ENCODE measurements around the gene NT5C2.
"Not testable (repeated sequence)": the region's sequence is repeated elsewhere in the genome, so short reads cannot be mapped to it uniquely, and the experiment has no call there.

The NT5C2 gene

DNA sequence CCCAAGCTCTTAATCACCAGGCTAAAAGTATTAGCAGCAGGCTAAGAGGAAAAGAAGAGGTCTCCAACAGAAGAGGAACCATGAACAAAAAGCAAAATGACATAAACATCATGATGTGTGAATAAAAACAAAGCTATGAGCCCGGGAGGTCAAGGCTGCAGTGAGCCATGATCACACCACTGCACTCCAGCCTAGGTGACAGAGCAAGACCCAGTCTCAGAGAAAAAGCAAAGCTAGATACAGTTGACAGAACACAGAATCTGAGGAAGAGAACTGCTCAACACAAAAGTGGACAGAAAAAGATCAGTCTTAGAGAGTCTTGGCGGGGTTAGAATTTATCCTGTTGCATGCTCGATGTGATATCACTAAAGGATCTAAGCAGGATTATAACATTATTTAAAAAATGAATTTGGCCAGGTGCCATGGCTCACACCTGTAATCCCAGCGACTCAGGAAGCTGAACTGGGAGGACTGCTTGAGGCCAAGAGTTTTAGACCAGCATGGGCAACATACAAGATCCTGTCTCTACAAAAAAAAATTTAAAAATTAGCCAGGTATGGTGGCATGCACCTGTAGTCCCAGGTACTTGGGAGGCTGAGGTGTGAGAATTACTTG lies 37.5 kb downstream of the NT5C2 start:
- TF ChIP-seq GATA1 (IDR thresholded peaks at IDR 0.05; ENCODE audit: low read depth, low read length), result no peak
- TF ChIP-seq POLR2A (IDR thresholded peaks at IDR 0.05; ENCODE audit: low read length), result no peak

DNA sequence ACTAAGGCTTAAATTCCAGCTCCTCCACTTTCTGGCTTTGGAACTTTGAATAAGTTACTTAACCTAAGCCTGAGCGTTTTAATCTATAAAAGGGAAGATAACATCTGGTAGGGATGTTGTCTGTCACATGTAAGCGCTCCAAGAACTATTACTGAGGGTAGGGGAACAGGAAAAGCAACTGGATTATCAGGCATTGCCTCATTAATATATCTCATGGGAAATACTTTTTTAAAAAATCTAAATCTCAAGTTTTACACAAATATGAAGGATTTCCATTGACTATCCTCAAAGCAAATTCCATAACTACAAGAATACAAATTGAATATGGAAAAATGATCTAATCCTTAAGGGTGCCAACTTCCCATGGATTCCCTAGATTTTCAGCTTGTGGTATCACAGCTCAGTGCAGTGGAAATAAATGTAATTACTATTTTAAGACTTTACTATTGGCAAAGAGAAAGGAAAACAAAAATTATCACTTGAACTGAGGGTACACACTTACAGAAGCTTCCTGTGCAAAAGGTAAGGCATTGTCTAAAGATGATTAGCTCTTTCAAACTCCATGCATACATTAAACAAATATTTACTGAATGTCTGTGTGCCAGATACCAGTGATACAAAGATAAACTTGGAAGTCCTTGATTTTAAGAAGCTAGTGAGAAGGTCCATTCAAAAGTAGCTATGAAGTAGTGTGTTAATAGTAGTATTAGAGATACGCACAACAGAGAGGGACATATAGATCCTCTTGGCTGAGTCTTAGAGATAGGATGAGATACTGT lies 38.4 kb downstream of the NT5C2 start:
- TF ChIP-seq POLR2A (IDR thresholded peaks at IDR 0.05; ENCODE audit: low read length) (no peak), GATA1 (IDR thresholded peaks at IDR 0.05; ENCODE audit: low read depth, low read length) (no peak)
- DNase-seq, result no peak

More for the DNA sequence above, 37.5 kb downstream of the NT5C2 start:
- no peak for DNase-seq

DNA sequence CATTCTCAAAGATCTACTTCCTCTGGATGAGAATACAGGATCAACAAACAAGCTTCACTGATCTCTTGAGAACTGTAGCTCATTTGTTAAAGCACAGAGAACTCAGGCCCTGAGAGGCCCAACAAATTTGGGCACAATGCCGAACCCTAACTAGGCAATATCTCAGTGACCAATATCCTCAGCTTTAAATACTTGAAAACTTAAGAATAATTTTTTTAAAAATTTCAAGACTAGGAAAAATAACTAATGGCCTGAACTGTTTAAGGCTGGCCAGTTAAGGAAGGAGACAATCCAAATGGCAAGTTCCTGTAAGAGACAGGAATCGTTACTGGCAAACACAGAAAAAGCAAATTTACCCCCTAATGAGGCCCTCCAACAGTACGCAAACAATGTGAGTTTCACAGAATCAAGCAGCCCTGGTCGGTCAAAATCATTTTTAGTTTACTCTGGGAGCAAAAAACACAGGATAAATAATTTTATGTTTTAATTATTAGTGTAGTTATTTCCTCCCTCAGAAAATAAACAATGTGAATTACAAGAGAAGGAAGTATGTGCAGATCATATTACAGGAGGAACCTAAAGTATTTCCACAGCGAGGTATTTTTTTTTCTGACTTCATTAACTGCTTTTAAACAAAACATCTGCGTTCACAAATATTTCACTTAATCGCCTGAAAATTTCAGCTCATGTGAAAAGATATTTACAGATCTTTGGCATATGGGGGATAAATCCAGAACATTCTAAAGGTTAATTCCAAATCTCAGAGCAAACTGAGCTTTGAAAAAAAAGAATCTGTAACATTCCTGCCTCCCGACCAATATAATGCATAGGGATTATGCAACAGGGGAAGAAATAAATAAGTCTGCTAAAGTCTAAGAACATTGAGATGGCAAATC lies 39.5 kb downstream of the NT5C2 start:
- no peak for TF ChIP-seq POLR2A (IDR thresholded peaks at IDR 0.05; ENCODE audit: low read length)
- TF ChIP-seq GATA1 (IDR thresholded peaks at IDR 0.05; ENCODE audit: low read depth, low read length), result no peak
- no peak for DNase-seq

DNA sequence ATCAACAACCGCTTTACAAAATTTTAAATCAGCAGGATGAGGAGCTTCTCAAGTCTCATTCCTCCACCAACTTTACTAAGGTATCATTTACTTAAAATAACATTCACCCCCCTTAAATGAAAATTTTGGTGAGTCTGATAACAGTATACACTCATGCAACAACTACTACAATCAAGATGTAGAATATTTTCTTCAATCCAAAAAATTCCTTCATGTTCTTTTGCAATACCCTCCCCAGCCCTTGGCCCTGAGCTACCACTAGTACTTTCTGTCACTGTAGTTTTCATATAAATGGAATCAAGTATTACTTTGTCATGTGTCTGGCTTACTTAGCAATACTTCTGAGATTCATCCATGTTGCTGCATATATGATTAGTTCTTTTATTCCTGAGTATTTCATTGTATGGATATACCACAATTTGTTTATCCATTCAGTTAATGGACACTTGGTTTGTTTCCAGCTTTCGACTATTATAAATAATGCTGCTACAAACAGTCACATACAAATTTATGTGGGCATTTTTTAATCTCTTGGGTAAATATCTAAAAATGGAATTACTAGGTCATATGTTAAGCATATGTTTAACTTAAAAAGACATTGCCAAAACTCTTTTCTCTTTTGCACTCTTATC lies 43.0 kb downstream of the NT5C2 start:
- no peak for DNase-seq
- no peak for TF ChIP-seq GATA1 (IDR thresholded peaks at IDR 0.05; ENCODE audit: low read depth, low read length)
- no peak for TF ChIP-seq POLR2A (IDR thresholded peaks at IDR 0.05; ENCODE audit: low read length)

DNA sequence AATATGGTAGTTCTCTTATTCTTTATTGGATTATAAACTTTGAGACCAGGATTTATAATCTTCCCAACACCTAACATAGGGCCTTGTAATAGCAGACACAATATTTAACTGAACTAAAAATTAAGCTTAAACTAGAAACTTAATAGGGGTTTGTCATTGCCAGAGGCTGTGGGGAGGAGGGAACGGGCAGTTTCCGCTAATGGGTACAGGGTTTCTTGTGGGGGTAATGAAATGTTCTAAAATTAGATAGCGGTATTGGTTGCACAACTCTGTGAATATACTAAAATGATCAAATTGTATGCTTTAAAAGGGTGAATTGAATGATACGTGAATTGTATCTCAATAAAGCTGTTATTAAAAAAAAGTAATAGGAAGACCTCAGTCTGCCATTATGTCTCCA lies 45.4 kb downstream of the NT5C2 start:
- TF ChIP-seq POLR2A (IDR thresholded peaks at IDR 0.05; ENCODE audit: low read length), result no peak
- no peak for TF ChIP-seq GATA1 (IDR thresholded peaks at IDR 0.05; ENCODE audit: low read depth, low read length)
- no peak for DNase-seq

DNA sequence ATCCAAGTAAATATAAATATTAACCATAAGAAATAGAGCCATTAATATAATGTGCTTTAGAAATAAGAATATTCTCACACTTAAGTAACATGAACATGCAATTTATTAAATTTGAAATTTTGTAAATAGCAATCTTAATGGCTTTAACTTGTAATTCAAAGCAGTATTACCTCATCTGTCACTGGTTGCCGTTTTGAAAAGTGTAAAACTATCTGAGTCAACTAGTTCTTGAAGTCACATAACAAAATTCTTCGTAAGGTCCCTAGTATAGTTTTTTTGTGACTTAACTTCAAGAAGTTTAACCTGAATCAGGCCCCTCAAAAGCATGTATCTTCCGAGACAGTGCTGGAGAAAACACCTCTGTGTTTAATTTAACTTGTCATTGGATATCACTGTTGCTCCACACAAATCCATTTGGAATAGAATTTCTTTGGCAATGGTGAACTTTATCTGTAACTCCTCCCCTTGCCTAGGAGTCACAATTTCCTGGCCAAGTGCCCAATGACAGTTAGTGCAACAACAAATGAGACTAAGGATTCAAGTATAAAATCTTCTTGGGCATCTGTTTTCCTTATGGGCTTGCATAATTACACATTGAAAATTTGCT lies 47.1 kb downstream of the NT5C2 start:
- DNase-seq, result peak; percentile 76 to 87
- TF ChIP-seq POLR2A (IDR thresholded peaks at IDR 0.05; ENCODE audit: low read length), result no peak
- TF ChIP-seq GATA1 (IDR thresholded peaks at IDR 0.05; ENCODE audit: low read depth, low read length), result no peak

DNA sequence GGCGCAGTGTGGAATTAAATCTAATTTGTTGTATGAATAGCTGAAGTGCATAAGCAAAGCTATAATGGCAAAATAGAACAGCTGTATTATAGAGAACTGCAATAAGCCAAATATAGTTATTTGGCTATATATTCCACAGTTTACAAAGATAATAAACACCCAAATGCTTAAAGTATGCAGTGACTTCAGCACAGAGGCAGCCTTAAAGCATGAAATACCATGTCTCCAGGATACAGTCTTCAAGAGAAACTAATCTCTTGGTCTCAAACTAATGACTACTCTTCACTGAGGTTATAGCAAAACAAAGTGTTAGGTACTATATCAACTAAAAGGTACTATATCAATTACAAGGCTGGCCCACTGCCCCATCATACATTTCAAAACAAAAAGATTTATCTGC lies 48.0 kb downstream of the NT5C2 start:
- TF ChIP-seq POLR2A (IDR thresholded peaks at IDR 0.05; ENCODE audit: low read length) (no peak), GATA1 (IDR thresholded peaks at IDR 0.05; ENCODE audit: low read depth, low read length) (no peak)
- no peak for DNase-seq

DNA sequence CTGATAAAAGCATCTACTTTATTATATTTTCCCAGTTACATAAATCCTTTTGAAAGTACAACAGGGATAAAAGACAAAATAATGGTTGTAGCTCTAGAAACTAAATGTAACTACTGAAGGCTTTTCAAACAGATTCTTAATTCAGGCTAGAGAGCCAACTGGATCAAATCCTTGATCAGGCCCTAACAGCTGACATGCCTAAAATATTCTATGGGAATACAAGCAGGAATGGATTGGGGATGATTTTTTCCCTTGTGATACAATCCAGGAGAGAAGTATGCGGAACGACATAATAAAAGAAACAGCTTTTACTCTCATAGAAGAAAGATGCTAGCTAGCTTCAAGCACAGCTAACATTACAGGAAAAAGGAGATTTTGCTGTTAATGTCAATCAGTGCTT lies 49.0 kb downstream of the NT5C2 start:
- no peak for TF ChIP-seq GATA1 (IDR thresholded peaks at IDR 0.05; ENCODE audit: low read depth, low read length)
- no peak for TF ChIP-seq POLR2A (IDR thresholded peaks at IDR 0.05; ENCODE audit: low read length)
- no peak for DNase-seq

DNA sequence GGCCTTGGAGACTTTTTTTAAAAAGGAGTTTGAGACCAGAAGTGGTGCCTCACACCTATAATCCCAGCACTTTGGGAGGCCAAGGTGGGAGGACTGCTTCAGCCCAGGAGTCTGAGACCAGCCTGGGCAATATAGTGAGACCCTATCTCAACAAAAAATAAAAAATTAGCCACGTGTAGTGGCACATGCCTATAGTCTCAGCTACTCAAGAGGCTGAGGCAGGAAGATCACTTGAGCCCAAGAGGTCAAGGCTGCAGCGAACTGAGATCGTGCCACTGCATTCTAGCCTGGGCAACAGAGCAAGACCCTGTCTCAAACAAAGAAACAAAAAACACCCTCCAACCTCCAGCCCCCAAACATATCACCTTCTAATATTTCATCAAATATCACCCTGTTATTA lies 49.4 kb downstream of the NT5C2 start:
- DNase-seq, result not testable (repeated sequence)

DNA sequence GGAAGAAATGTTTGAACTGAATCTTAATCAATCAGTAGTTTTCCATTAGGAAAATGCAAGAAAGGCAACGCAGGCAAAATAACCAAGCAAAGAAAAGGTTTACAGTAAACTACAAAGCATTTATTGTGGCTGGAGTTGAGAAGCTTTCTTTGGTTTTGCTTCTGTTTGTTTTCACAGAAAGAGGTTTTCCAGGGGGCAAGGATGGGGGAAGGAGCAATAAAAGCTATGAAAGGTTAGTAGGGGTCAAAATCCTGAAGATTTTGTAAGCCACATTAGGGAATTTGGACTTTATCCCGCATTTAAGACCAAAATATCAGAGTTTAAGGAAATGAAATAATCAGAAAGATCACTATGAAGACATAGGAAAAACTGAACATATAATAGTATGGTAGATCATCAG lies 51.1 kb downstream of the NT5C2 start:
- no peak for DNase-seq
- TF ChIP-seq GATA1 (IDR thresholded peaks at IDR 0.05; ENCODE audit: low read depth, low read length), result no peak

DNA sequence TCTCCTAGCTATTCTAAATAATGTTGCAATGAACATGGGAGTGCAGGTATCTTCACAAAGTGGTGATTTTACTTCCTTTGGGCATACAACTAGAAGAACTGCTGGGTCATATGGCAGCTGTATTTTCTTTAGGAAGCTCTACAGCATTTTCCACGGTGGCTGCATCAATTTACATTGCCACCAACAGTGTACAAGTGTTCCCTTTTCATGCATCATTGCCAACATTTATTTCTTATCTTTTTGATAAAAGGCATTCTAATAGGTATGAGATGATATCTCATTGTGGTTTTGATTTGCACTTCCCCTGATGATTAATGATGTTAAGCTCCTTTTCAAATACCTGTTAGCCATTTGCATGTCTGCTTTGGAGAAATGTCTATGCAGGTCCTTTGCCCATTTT lies 52.6 kb downstream of the NT5C2 start:
- DNase-seq, result no peak
- TF ChIP-seq POLR2A (IDR thresholded peaks at IDR 0.05; ENCODE audit: low read length) (no peak), GATA1 (IDR thresholded peaks at IDR 0.05; ENCODE audit: low read depth, low read length) (no peak)

DNA sequence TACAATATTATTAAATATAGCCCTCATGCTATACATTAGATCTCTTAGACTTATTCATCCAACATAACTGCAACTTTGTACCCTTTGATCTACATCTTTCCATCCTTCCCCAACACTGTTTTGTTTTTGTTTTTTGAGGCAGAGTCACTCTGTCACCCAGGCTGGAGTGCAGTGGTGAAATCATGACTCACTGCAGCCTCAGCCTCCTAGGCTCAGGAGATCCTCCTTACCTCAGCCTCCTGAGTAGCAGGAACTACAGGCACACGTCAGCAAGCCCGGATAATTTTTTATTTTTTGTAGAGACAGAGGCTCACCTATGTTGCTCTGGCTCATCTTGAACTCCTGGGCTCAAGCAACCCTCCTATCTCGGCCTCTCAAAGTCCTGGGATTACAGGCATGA lies 53.3 kb downstream of the NT5C2 start:
- TF ChIP-seq GATA1 (IDR thresholded peaks at IDR 0.05; ENCODE audit: low read depth, low read length) (no peak), POLR2A (IDR thresholded peaks at IDR 0.05; ENCODE audit: low read length) (no peak)
- DNase-seq, result peak in 1 of 2 experiments; percentile 45

DNA sequence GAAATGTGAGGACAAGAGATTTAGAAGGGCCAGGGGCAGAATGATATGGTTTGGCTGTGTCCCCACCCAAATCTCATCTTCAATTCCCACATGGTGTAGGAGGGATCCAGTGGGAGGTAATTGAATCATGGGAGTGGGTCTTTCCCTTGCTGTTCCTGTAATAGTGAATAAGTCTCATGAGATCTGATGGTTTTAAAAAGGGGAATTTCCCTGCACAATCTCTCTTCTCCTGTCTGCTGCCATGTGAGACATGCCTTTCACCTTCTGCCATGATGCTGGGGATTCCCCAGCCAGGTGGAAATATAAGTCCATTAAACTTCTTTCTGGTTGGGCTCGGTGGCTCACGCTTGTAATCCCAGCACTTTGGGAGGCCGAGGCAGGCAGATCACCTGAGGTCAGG lies 57.9 kb downstream of the NT5C2 start:
- DNase-seq, result not testable (repeated sequence)

DNA sequence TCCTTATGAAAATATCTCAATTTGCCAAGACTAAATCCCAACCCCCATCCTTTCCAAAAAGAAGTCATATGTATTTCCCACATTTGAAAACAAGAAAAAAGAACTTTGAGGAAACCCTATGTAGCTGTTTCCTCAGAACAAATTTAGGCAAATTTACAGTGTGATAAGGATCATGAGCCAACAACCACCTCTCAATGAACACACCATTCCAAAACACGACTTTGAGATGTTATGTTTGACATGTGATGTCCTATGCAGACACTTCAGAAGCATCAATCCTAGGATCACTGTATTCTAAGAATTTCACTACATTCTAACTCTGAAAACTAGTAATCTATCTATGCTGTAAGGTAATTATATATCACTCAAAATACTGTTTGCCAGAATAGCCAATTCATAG lies 62.2 kb downstream of the NT5C2 start:
- TF ChIP-seq GATA1 (IDR thresholded peaks at IDR 0.05; ENCODE audit: low read depth, low read length) (no peak), POLR2A (IDR thresholded peaks at IDR 0.05; ENCODE audit: low read length) (no peak)
- no peak for DNase-seq

DNA sequence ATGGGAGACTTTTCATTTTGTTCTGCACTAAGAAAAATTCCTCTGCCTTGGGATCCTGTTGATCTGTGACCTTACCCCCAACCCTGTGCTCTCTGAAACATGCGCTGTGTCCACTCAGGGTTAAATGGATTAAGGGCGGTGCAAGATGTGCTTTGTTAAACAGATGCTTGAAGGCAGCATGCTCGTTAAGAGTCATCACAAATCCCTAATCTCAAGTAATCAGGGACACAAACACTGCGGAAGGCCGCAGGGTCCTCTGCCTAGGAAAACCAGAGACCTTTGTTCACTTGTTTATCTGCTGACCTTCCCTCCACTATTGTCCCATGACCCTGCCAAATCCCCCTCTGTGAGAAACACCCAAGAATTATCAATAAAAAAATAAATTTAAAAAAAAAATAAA lies 62.9 kb downstream of the NT5C2 start:
- not testable (repeated sequence) for DNase-seq
